Endodermal cell (in vitro differentiated cells): ENCODE results near the gene KLHL35. TPM values are rescaled to one million over a fixed set of nuclear protein-coding genes. Genes with fewer than 3 reads are reported as not detected.

Source experiments
- DNase-seq: peaks from one replicate; pipeline ENCODE4 v3.0.0-alpha.2; 2017
- H3K27ac ChIP-seq: 2 replicates; pipeline ENCODE4 v1.5.1; 2013; ENCODE audit warnings: mild to moderate bottlenecking, low read depth, low read length, moderate library complexity
- H3K27me3 ChIP-seq: 2 replicates; pipeline ENCODE4 v1.6.1; 2013; ENCODE audit warnings: mild to moderate bottlenecking, low read length, moderate library complexity; ENCODE audit not compliant: insufficient read depth, control insufficient read depth, poor library complexity, severe bottlenecking
- H3K36me3 ChIP-seq: 2 replicates; pipeline ENCODE4 v1.7.0; 2013; ENCODE audit warnings: mild to moderate bottlenecking, low read length, moderate library complexity; ENCODE audit not compliant: control insufficient read depth, insufficient read depth
- H3K4me1 ChIP-seq: one replicate; pipeline ENCODE4 v1.7.0; 2013; ENCODE audit warnings: low read length; ENCODE audit not compliant: control insufficient read depth, insufficient read depth
- H3K4me3 ChIP-seq: 2 replicates; pipeline ENCODE4 v1.5.1; 2013; ENCODE audit warnings: mild to moderate bottlenecking, low read length, moderate library complexity
- H3K9ac ChIP-seq: 2 replicates; pipeline ENCODE4 v1.6.1; 2013; ENCODE audit warnings: mild to moderate bottlenecking, low read length, moderate library complexity; ENCODE audit not compliant: poor library complexity, severe bottlenecking; ENCODE audit errors: extremely low read depth
- H3K9me3 ChIP-seq: 2 replicates; pipeline ENCODE4 v1.6.1; 2013; ENCODE audit warnings: mild to moderate bottlenecking, low read length, moderate library complexity; ENCODE audit not compliant: control insufficient read depth
- H3K27ac Mint-ChIP-seq: 2 replicates; pipeline ENCODE4 v1.8.0; 2020; ENCODE audit warnings: mixed read lengths
- H3K27me3 Mint-ChIP-seq: 2 replicates; pipeline ENCODE4 v1.8.0; 2021; ENCODE audit warnings: mild to moderate bottlenecking, mixed read lengths; ENCODE audit not compliant: insufficient read depth
- H3K36me3 Mint-ChIP-seq: 2 replicates; pipeline ENCODE4 v1.8.0; 2020; ENCODE audit warnings: low read depth, mixed read lengths
- H3K4me1 Mint-ChIP-seq: 2 replicates; pipeline ENCODE4 v1.8.0; 2020; ENCODE audit warnings: mixed read lengths
- H3K4me3 Mint-ChIP-seq: 2 replicates; pipeline ENCODE4 v1.8.0; 2020; ENCODE audit warnings: mild to moderate bottlenecking, moderate library complexity, mixed read lengths
- H3K9me3 Mint-ChIP-seq: 2 replicates; pipeline ENCODE4 v1.8.0; 2020; ENCODE audit warnings: mild to moderate bottlenecking, mixed read lengths
- CTCF ChIP-seq: fragments of 200-600 bp; sonication (generic); conservative IDR thresholded peaks from 2 replicates; pipeline ENCODE4 v1.5.0; 2021; ENCODE audit warnings: antibody characterized with exemption, mild to moderate bottlenecking
- WGBS, 2 experiments: methylation state at CpG; one replicate each; pipeline versions ENCODE4 v1.1.5 to v1.1.7; 2013; ENCODE audit warnings: missing lambda C conversion rate in 2 of 2, mixed read lengths in 1 of 2; ENCODE audit not compliant: insufficient coverage in 1 of 2, insufficient read length in 1 of 2; 5-methylcytosine and 5-hydroxymethylcytosine counted together
- total RNA-seq, 2 donors: library from RNA; stranded (reverse); fragmentation: NEBNext Ultra II Directional in 1 of 2; extraction: Animal tissue kit (Norgen Biotek cat#: 25700) in 1 of 2; gene quantifications; 2 replicates in 1 of 2; 3 replicates in 1 of 2; pipeline ENCODE4 v1.2.1, GENCODE V29; 2021

KLHL35 gene
- total RNA-seq, 2 donors from 2014 or later, result 0.48 TPM; not detected in 1

GRCh38 chr11:75373201-75373600 is 59.8 kb downstream of the KLHL35 start:
- peaks cover 2% of the 10 kb centered on the region for H3K36me3 Mint-ChIP-seq
- no peak for TF ChIP-seq CTCF

More at GRCh38 chr11:75373201-75373600, 59.8 kb downstream of the KLHL35 start:
- Histone ChIP-seq H3K4me3 (no peak overlapping the region), H3K27ac (no peak overlapping the region), H3K27me3 (no peaks in the 10 kb centered on the region), H3K9me3 (peaks cover 10% of the 10 kb centered on the region), H3K36me3 (no peaks in the 10 kb centered on the region), H3K4me1 (peaks cover 10% of the 10 kb centered on the region), H3K9ac (no peak overlapping the region)
- H3K9me3 Mint-ChIP-seq, result peaks cover 8% of the 10 kb centered on the region
- WGBS, 2 experiments, result 83 to 97% methylated on average over 4 to 8 of the region's 8 CpGs
- H3K27ac Mint-ChIP-seq, result no peak overlapping the region
- H3K4me1 Mint-ChIP-seq, result peaks cover 25% of the 10 kb centered on the region
- no peak overlapping the region for H3K4me3 Mint-ChIP-seq
- H3K27me3 Mint-ChIP-seq, result no peaks in the 10 kb centered on the region
- no peak for DNase-seq

Other genes starting within 250 kb of the KLHL35 start
- gene TPBGL, start 192.4 kb downstream of the KLHL35 start, total RNA-seq, result under 1 TPM in 1 of 2 donors, not detected in 1; 0.13 TPM
- 100 to 1,000 TPM in 1 of 2 donors, 10 to 100 TPM in 1; 41.7 to 128 TPM for gene ARRB1, start 81.5 kb downstream of the KLHL35 start, total RNA-seq
- 1,000 to 10,000 TPM; 2,923 to 3,877 TPM for gene RPS3, start 33.7 kb downstream of the KLHL35 start, total RNA-seq
- 1 to 10 TPM; 3.0 to 8.6 TPM for gene GDPD5, start 92.7 kb upstream of the KLHL35 start, total RNA-seq
- 100 to 1,000 TPM; 414 to 454 TPM for gene SERPINH1, start 129.1 kb upstream of the KLHL35 start, total RNA-seq
- 1 to 10 TPM; 1.9 to 4.2 TPM for gene MAP6, start 235.8 kb upstream of the KLHL35 start, total RNA-seq